ENCODE data around the gene SLC25A45.

Gene SLC25A45

GRCh38 chr11:65425105-65425970, 42.9 kb upstream of the SLC25A45 start:
- no peaks in the 10 kb centered on the region for H3K27me3 ChIP-seq (replicated peaks)
- peak overlapping the region; percentile 100 for H3K27ac ChIP-seq
- in situ Hi-C loops (cut with HindIII; ENCODE audit: low pct_ligation_motif_present, low sequenced_read_pairs), result no loop called here
- peak overlapping the region; percentile 96 for H3K4me3 ChIP-seq (ENCODE audit: low read depth, low read length)
- peak; percentile 58 for DNase-seq
- TF ChIP-seq, protein P1, sequence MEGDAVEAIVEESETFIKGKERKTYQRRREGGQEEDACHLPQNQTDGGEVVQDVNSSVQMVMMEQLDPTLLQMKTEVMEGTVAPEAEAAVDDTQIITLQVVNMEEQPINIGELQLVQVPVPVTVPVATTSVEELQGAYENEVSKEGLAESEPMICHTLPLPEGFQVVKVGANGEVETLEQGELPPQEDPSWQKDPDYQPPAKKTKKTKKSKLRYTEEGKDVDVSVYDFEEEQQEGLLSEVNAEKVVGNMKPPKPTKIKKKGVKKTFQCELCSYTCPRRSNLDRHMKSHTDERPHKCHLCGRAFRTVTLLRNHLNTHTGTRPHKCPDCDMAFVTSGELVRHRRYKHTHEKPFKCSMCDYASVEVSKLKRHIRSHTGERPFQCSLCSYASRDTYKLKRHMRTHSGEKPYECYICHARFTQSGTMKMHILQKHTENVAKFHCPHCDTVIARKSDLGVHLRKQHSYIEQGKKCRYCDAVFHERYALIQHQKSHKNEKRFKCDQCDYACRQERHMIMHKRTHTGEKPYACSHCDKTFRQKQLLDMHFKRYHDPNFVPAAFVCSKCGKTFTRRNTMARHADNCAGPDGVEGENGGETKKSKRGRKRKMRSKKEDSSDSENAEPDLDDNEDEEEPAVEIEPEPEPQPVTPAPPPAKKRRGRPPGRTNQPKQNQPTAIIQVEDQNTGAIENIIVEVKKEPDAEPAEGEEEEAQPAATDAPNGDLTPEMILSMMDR (IDR thresholded peaks at IDR 0.05; ENCODE audit: low read depth, low read length, missing control alignments), result peak; percentile 40
- H3K36me3 ChIP-seq (replicated peaks), result peaks cover 52% of the 10 kb centered on the region

GRCh38 chr11:65424205-65425104, 42.0 kb upstream of the SLC25A45 start:
- TF ChIP-seq, protein P1 (IDR thresholded peaks at IDR 0.05; ENCODE audit: low read depth, low read length, missing control alignments), result no peak
- peaks cover 52% of the 10 kb centered on the region for H3K36me3 ChIP-seq (replicated peaks)
- in situ Hi-C loops (cut with HindIII; ENCODE audit: low pct_ligation_motif_present, low sequenced_read_pairs), result loop anchor here (5.0 kb wide), 1 partner anchor 73 kb away; the partner anchor contains the start of gene MALAT1
- peak overlapping the region; percentile 100 for H3K27ac ChIP-seq
- DNase-seq, result peak; percentile 43
- peak overlapping the region; percentile 96 for H3K4me3 ChIP-seq (ENCODE audit: low read depth, low read length)
- H3K27me3 ChIP-seq (replicated peaks), result no peaks in the 10 kb centered on the region

- no peak for DNase-seq
- H3K4me3 ChIP-seq (ENCODE audit: low read depth, low read length), result peak overlapping the region; percentile 96
- peak overlapping the region; percentile 100 for H3K27ac ChIP-seq
- in situ Hi-C loops (cut with HindIII; ENCODE audit: low pct_ligation_motif_present, low sequenced_read_pairs), result loop anchor here (5.0 kb wide), 1 partner anchor 74 kb away; the partner anchor contains the start of gene MALAT1
- peaks cover 52% of the 10 kb centered on the region for H3K36me3 ChIP-seq (replicated peaks)
- no peaks in the 10 kb centered on the region for H3K27me3 ChIP-seq (replicated peaks)
- TF ChIP-seq, protein P1 (IDR thresholded peaks at IDR 0.05; ENCODE audit: low read depth, low read length, missing control alignments), result no peak
These were observed 41.2 kb upstream of the SLC25A45 start for GRCh38 chr11:65423516-65424204.

DNA sequence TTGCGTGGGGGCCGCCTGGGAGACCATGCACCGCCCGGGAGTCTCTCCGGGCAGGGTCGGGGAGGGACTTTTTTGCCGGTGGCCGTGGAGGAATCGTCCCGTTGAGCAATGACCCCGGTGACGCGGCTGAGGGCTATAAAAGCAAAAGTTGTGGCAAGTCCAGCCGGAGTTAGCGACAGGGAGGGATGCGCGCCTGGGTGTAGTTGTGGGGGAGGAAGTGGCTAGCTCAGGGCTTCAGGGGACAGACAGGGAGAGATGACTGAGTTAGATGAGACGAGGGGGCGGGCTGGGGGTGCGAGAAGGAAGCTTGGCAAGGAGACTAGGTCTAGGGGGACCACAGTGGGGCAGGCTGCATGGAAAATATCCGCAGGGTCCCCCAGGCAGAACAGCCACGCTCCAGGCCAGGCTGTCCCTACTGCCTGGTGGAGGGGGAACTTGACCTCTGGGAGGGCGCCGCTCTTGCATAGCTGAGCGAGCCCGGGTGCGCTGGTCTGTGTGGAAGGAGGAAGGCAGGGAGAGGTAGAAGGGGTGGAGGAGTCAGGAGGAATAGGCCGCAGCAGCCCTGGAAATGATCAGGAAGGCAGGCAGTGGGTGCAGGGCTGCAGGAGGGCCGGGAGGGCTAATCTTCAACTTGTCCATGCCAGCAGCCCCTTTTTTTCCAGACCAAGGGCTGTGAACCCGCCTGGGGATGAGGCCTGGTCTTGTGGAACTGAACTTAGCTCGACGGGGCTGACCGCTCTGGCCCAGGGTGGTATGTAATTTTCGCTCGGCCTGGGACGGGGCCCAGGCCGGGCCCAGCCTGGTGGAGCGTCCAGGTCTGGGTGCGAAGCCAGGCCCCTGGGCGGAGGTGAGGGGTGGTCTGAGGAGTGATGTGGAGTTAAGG, 40.4 kb upstream of the SLC25A45 start, which contains the start of gene NEAT1:
TSS of gene NEAT1 (plus strand) at position 166 of the 883 bp plus-strand sequence.
- in situ Hi-C loops (cut with HindIII; ENCODE audit: low pct_ligation_motif_present, low sequenced_read_pairs), result loop anchor here (5.0 kb wide), 1 partner anchor 74 kb away; the partner anchor contains the start of gene MALAT1
- Histone ChIP-seq H3K27ac (peak within 1 kb of the TSS; percentile 100), H3K4me3 (ENCODE audit: low read depth, low read length) (peak within 1 kb of the TSS; percentile 96), H3K27me3 (replicated peaks) (no peaks in the 10 kb centered on the region), H3K36me3 (replicated peaks) (peaks cover 51% of the 10 kb centered on the region)
- peak; percentile 89 for DNase-seq
- TF ChIP-seq, protein P1 (IDR thresholded peaks at IDR 0.05; ENCODE audit: low read depth, low read length, missing control alignments), result no peak
